EH (cell line): Measurements from ENCODE around the gene FXYD2.

Experiments
- DNase-seq: peaks from one replicate; pipeline ENCODE4 v3.0.0-alpha.2; 2015; ENCODE audit warnings: low read depth

FXYD2 gene

GRCh38 chr11:117857734-117858414 is 33.3 kb upstream of the FXYD2 start:
- DNase-seq, result no peak

- no peak for DNase-seq
Observed at GRCh38 chr11:117855912-117856651, 31.5 kb upstream of the FXYD2 start.

- no peak for DNase-seq
Observed at GRCh38 chr11:117855186-117855845, 30.8 kb upstream of the FXYD2 start.

GRCh38 chr11:117852309-117852708 is 27.8 kb upstream of the FXYD2 start:
- DNase-seq, result no peak

GRCh38 chr11:117851852-117852251 is 27.3 kb upstream of the FXYD2 start:
- DNase-seq, result no peak

- DNase-seq, result no peak
Observed at GRCh38 chr11:117851106-117851505, 26.6 kb upstream of the FXYD2 start.

GRCh38 chr11:117849781-117850414 is 25.4 kb upstream of the FXYD2 start:
- DNase-seq, result no peak

- DNase-seq, result peak; percentile 63
Observed at GRCh38 chr11:117843666-117844484, 19.3 kb upstream of the FXYD2 start.

- DNase-seq, result no peak
Observed at GRCh38 chr11:117842131-117842941, 17.8 kb upstream of the FXYD2 start.

- DNase-seq, result no peak
Observed at GRCh38 chr11:117841551-117842031, 17.0 kb upstream of the FXYD2 start.

- DNase-seq, result no peak
Observed at GRCh38 chr11:117840881-117841550, 16.5 kb upstream of the FXYD2 start.

GRCh38 chr11:117839936-117840813 is 15.6 kb upstream of the FXYD2 start:
- no peak for DNase-seq

GRCh38 chr11:117839380-117839881 is 14.9 kb upstream of the FXYD2 start:
- no peak for DNase-seq

- no peak for DNase-seq
Observed at GRCh38 chr11:117838901-117839300, 14.4 kb upstream of the FXYD2 start.

- DNase-seq, result no peak
Observed at GRCh38 chr11:117837791-117838190, 13.2 kb upstream of the FXYD2 start.

- DNase-seq, result no peak
Observed at GRCh38 chr11:117837070-117837776, 12.7 kb upstream of the FXYD2 start.

GRCh38 chr11:117836077-117836960 is 11.8 kb upstream of the FXYD2 start:
- DNase-seq, result no peak
